ENCODE data around the gene OR52R1.

The OR52R1 gene

GRCh38 chr11:4769838-4770237, 34.3 kb downstream of the OR52R1 start, which contains the start of gene OR51F1:
Gene OR51F1, minus strand, starts transcription at chr11:4769938. Its CDS starts 0 bp downstream, at chr11:4769938.
- no peak within 1 kb of the TSS for H3K27ac Mint-ChIP-seq
- peaks cover 4% of the 10 kb centered on the region for H3K27me3 Mint-ChIP-seq (ENCODE audit: low read depth)
- no peak within 1 kb of the TSS for H3K4me3 Mint-ChIP-seq
- no peaks in the 10 kb centered on the region for H3K36me3 Mint-ChIP-seq (ENCODE audit: low read depth)
- no peaks in the 10 kb centered on the region for H3K9me3 Mint-ChIP-seq
- H3K4me1 Mint-ChIP-seq (ENCODE audit: low read depth): no peaks in the 10 kb centered on the region

- H3K27me3 Mint-ChIP-seq (ENCODE audit: low read depth): peaks cover 4% of the 10 kb centered on the region
- H3K36me3 Mint-ChIP-seq (ENCODE audit: low read depth): no peaks in the 10 kb centered on the region
- H3K27ac Mint-ChIP-seq: no peak overlapping the region
- H3K9me3 Mint-ChIP-seq: no peaks in the 10 kb centered on the region
- H3K4me1 Mint-ChIP-seq (ENCODE audit: low read depth): no peaks in the 10 kb centered on the region
- no peak overlapping the region for H3K4me3 Mint-ChIP-seq
Measured at GRCh38 chr11:4768094-4768493, 36.1 kb downstream of the OR52R1 start.

- H3K4me3 Mint-ChIP-seq: no peak overlapping the region
- H3K27ac Mint-ChIP-seq: no peak overlapping the region
- H3K27me3 Mint-ChIP-seq (ENCODE audit: low read depth): peaks cover 4% of the 10 kb centered on the region
- H3K36me3 Mint-ChIP-seq (ENCODE audit: low read depth): no peaks in the 10 kb centered on the region
- H3K4me1 Mint-ChIP-seq (ENCODE audit: low read depth): no peaks in the 10 kb centered on the region
- H3K9me3 Mint-ChIP-seq: no peaks in the 10 kb centered on the region
Measured at GRCh38 chr11:4766420-4767043, 37.6 kb downstream of the OR52R1 start.

- Mint-ChIP-seq H3K4me1 (ENCODE audit: low read depth) (no peaks in the 10 kb centered on the region), H3K27me3 (ENCODE audit: low read depth) (peaks cover 4% of the 10 kb centered on the region), H3K27ac (no peak overlapping the region), H3K36me3 (ENCODE audit: low read depth) (no peaks in the 10 kb centered on the region), H3K9me3 (no peaks in the 10 kb centered on the region), H3K4me3 (no peak overlapping the region)
Measured at GRCh38 chr11:4763096-4763495, 41.1 kb downstream of the OR52R1 start.

Measured in T-helper 1 cell treated with Interleukin-12 subunit alpha and Interleukin-12 subunit beta and Interleukin-4 antibody, amounts not matched to agents 30 μg/mL and 1 μg/mL, for 36 hours (primary cell).